Activated CD4-positive, CD25-positive, alpha-beta regulatory T cell treated with anti-CD3 and anti-CD28 coated beads, Interleukin-2, amount 50 U/mL, for 16 hours (primary cell): Measurements from ENCODE around the gene IRF1.

ENCODE experiments used
- DNase-seq: peaks from one replicate; pipeline ENCODE4 v3.0.0-alpha.2; 2020; ENCODE audit warnings: low read depth, low spot score

IRF1 gene

DNA sequence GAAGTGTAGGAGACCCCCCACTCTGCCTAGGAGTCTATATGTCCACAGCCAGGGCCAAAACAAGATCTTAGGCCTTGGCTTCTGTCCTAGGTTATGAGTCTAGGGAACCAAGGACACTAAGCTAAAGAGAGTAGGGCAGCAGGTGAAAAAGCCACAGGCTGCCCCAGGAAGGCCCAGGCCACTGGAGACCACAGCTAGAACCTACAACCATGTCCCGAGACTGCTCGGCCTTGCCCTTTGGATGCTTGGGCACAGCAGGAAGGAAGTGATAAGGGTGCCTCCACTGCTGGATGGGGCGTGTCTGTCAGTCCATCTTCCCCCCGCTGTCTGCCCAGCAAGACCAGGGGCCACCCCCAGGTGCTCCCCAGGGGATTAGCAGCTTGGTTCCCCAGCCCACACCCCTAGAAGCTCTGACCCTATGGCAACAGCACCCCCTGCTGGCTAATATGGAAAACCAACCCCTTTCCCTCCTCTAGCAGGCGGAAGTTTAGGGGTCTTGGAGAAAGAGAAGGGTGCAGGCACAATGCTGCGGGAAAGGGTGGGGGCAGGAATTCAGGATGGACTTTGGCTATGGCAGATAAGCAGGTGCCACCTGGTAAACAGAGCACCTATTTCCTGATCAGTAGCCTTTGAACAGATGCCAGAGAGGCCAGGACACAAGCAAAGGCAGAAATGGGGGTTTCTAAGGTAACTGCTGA is 10.5 kb upstream of the IRF1 start:
- DNase-seq: peak; percentile 62

DNA sequence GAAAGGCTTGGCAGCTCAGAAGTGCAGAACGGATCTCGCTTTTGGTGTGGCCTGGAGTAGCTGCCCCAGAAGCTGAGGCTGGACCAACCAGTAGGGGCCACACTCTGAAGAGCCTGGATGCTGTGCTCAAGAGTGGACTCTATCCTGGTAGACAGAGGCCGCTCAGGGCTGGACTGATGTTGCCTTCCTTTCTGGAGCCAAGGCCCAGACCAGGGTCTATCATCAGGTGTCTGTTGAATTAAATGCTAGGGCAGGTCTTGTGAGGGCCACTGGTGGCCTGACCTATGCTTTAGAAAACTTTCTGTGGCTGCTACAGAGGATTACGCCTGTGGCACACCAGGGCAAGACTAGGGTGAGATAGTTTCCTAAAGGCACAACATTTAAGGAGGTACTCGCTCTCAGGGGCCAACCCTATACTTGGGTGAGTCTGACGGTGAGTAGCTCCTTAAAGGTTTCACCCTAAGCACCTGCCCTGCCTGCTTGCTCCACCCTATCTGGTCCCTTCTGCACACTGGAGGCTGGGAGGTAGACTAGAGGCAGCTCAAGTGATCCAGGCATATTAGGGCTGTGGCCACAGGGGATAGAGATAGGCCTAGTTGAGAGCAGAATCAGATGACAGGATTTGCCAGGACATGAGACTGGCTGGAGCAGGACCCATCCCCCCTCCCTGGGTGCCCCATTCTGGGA is 9.8 kb upstream of the IRF1 start:
- no peak for DNase-seq

DNA sequence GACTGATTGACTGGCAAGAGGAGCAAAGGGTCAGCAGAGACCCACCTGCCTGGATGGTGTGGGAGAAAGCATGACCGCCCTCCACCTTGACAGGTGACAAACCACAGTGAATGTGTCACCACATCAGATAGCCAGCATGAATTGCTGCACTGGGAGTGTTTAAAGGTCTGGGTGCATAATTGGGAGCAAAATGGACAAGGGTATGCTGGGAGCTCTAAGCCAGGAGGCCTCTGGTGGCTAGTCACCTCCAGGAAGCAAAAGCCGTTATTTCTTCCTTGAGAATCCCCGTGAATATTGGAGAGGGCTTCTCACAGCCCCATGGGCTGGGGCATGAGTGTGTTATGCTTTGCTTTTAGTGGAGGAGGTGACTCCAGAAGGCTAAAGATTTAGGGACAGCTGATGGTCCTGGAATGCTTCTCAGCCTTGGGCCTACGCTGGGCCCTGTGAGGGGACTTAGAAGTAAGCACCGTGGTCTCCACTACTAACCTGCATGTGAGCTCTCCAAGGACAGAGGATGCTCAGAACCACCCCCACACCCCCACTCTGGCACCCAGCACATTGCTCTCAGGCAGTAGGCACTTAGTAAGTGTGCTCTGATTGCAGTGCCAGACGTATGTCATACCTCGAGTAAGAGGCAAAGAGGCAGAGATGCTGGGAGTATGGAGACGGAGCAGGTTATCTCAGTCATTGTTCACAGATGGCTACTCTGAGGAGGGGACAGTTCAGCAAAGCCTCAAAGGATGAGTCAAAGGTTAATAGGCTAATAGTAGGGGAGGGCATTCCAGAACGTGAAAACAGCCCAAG is 9.1 kb upstream of the IRF1 start:
- DNase-seq: no peak

DNA sequence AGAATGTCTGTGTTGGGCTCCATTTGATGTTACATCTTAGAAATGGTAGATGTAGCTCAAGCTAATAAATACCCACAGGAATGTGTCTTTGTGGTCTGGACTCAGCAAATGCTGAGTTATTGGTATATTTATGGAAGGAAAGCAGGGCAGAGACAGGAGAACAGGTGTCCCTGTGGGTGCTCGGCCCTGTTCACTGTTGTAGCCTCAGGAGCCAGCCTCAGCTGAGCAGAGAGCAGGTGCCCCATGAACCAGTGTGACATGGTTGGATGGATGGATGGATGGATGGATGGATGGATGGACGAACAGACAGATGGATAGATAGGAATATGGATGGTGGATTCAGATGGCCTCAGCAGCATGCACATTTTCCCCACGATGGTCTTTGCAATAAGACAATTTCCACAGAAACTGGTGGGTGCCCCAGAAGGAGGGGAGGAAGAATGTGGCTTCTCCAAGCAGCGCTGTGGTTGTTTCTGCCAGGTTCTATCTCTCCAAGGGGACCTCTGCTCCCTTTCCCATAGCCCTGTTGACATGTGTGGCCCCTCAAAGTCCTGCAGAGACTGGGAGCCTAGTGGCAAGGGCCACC is 8.2 kb upstream of the IRF1 start:
- no peak for DNase-seq

DNA sequence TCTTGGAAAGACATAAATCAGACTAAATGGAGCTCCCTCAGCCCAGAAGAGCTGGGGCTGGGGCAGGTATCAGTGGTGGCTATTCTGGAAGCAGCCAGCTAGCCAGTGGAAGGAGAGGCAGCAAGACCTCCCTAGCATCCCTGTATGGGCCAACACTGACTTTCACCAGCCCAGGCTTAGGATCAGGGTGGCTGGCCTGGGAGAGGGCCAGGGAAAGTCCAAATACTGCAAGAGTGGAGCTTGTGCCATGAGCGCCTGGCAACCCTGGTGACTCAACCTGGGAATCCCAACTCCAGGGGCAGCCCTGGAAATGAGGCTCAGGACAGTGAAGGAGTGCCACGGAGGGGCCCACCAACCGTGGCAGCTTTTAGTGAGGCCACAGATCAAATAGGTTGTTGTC is 7.6 kb upstream of the IRF1 start:
- DNase-seq: no peak

DNA sequence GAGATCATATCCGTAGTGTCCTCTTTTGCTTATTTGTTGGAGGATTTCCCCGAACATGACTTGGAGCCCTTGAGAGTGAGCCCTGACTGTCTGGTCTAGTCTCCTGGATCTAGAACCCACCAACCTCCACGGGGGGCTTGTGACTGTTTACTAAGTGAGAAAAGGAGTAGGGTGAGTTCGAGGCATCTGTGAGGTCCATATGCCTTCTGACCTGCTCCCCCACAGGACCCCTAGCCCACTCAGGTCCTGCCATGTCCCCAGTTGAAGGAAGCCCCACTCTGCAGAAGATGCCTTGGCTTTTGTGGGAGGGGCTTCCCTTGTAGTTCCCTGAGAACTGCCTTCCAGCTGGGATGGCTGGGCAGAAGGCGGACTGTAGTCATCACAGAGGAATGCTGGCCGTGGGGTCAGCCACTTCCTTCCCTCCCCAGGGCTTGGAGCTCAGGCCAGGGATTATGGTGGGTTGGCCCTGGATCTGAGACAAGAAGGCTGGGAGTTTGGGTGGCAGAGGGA is 7.0 kb upstream of the IRF1 start:
- no peak for DNase-seq

DNA sequence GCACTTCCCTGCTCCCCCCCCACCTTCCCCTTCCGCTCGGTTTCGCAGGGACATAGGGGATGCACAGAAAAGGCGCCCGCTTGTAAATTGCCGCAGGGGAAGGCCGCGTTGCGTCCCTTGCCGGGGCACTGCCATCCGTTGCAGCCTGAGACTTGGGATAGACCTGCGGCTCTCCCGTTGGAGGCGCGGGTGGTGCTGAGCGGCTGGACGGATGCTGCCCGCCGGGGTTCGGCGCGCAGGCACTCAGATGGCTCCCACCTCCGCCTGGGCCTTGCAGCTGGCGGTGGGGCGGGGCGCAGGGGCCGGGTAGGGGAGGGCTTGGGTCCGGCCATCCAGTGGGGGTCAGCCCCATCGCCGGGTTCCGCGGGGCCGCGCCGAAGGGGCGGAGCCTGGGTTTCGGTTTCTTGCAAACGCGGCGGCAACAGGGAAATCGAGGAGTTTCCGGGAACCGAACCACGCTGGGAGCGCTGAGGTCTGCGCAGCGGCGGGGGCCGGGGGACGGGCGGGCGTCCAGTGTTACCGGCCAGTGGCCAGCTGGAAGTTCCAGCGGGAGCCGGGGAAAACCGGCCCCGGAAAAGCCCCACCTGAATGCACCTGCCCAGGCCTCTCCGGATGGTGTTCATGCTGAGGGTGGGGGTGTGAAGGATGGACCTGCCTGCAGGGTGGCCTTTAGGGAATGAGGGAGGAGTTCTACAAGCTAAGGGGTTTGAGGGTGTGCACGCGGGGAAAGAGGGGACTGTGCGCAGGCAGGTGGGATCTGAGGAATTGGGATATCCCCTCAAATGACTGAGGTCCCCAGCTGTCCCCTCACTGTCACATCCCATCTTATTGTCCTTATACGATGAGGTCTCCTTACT is 6.3 kb upstream of the IRF1 start:
- no peak for DNase-seq

DNA sequence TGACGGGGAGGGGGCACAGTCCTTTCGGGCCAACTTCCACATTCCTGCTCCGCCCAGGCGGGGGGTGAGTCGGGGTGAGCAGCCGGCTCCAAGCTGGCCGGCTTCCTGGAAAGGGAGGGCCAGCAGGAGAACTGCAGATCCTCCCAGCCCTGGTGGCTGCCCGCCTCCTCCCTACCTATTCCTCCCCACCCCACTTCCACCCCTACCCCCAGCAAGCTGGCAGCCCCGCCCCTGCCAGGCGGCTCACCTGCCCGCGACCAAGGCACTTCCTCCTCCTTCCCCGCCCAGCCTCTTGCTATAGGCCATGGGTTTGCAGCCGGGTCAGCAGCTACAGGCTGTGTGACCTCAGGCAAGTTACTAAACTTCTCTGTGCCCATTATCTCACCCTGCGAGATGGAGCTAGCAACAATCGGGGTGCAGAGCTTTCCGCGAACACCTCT is 5.6 kb upstream of the IRF1 start:
- peak; percentile 85 for DNase-seq

DNA sequence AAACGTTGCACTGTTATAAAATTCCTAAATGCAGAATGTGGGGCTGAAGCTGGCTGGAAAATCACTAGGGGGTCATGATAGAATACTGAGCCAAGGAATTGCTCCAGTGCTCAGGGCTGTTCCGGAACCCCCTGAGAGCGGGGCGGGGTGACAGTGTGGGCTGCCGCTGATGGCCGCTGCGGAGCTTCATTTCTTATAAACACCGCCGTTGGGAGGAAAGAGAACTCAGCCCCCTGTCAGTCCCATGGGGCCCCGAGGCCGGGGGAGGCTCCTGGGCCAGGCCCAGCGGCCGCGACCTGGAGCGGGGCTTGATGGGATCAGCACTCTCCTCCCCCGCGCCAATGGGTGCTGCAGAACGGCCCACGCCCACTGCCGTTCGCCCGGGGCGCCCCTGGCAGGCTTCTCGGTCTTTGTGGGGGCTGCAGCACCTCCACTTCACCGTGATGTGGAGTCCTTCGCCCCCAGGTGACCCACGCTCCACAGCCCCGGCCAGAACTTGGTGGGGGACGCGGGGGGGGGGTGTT is 5.2 kb upstream of the IRF1 start:
- peak; percentile 61 for DNase-seq

DNA sequence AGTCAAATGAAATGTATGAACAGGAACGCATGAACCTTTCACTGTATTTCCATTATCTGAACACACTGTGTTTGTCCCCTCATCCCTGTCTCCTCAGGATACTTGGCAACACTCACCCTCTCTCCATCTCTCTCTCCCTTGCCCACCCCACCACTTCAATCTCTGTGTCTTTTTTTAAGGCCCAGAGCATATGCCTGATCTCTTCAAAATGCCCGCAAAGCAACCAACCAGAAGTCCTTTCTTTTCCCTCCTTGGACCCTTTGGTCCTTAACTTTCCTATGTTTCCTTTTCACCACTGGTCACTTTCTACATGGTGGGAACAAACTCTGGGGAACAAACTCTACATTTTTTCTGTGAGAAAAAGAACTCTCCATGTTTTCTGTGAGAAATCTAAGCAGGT is 3.2 kb upstream of the IRF1 start:
- DNase-seq: no peak

DNA sequence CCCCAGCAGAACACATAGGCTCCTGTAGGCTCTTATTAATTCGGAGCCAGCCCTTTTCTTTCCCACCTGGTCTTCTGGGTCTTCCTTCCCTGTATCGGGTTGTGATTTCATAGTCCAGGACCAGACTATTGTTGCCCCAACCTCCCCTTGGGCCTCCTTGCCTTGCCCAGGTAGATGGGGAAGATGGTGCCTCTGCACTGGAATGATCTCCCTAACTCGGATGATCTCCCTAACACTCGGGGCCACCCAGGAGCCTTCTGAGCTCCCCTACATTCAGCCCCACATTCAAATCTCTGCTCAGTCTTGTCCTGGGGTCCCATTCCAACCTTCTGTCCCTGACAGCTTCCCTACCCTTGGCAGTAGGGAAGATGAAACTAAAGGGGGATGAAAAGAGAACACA is 2.7 kb upstream of the IRF1 start:
- no peak for DNase-seq

DNA sequence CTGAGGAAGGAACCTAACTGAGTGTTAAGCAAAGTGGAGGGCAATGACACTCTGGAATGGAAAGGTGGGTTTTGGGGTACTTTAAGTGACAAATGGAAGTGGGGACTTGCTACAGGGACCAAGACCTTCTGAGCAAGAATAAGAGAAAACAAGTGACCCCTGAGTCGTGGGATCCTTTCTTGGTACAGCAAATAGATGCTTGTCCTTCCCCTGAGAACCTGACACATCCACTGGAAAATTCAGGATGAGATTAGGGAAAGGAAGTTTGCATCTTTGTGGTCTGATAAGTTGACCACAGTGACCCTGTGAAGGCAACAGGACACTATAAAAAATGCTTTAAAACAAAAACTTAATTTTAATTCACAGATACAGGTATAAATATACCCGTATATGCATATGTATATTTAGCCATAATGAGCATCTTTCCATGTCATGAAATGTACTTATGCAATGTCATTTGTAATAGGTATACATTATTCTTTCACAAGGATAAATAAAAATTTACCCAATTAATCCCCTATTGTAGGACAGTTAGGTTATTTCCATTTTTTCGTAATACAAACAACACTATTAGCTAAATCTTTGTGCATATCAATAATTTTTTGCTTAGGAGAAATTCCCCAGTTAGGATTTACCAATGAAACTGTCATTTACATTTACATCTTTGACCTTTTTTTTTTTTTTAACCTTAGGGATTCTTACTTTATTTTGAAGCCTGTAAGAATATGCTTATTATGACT is 2.0 kb upstream of the IRF1 start:
- DNase-seq: no peak

DNA sequence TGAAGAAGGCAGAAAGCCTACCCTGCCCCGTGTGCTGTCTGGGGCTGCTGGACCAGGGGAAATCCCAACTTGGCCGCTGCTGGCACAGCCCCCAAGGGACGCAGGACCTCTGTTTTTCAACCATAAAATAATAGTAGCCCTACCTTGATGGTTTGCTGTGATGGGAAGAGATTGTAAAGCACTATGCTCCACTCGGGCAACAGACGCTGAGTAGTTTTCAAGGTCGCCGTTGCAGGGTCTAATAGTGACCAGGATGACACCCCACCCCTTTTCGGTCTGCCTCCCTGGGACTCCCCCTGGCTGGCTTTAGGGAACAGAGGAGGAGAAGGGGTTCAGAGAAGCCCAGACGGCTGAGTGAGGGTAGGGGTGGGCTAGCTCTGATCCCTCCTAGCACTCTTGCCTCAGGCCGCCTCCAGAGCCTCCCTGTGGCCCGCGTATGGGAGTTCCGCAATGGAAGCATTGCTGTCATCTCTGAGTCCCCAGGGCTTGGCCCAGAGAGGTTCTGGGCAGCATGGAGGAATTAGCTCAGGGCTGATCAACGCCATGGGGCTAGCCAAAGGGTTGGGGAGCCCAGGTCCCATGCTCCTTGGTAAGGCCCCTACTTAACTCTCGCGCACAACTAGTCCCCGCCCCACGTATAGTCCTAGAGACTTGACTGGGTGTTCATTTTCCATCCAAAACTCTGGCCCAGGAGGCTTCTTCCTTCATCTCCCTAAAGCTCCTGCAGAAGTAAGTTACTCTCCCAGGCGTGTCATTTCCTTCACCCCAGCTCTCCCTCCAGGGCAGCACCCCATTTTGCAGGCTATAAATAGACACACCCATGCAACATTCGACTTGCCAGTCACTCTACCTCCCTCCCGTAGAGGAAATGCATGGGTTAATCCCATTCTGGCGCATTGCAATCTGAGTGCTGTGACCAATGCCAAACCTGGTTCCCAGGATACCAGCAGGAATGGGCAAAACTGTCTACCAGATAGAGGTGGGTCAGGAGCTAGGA is 1.1 kb upstream of the IRF1 start:
- no peak for DNase-seq

DNA sequence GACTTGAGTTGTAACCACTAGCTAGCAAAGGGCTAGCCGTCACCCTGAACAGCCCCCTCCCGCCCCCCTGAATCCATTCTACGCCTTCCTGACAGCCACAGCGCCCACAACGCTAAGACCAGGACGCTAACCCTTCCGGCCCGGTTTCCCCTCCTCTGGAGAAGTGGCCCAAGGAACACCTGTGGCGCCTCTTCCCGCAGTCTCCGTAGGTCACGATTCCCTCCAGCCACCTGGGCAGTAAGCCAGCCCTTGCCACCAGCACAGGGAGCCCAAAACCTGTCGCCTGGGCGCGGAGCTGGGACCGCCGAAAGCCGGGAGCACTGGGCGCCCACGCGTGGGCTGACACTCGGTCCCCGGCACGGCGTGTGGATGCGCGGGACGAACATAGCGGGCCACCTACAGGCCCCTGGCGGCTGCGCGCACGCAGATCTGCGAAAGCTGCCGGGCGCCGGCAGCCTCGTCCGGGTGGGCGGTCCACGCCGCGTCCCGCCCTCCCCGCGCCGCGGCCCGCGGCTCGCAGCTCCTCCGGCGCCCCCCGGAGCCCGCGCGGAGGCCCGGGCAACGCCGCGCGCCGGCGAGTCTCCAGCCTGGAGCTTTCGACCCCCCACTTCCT is 596 bp downstream of the IRF1 start:
- DNase-seq: no peak

DNA sequence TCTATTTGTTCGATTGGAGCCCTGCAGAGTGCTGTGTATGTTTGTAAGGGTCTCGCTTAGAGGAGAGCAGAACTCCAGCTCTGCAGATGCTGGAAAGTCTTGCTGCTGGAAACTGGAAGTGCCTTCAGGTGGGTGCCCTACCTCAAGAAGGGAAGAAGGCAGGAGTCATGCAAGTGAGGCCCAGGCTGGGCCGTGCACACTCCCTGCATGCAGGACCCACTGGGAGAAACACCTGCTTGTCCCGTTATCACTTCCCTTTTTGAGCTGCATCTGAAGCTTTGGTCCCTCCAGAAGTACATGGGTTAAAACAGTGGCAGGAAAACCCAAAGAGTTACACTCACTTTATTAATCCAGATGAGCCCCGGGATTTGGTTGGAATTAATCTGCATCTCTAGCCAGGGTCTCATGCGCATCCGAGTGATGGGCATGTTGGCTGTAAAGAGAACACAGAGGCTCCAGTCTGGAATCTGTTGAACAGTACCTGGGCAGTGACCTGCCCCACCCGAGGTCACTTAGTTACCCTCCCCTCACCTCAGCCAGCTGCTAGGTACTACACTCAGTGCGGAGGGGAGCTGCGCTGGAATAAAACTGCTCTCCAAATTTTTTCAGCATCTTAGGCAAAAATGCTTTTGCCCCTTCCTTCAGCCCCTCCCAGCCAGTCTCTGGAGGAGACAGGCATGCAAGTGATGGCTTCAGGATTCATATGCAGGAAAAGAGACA is 1.4 kb downstream of the IRF1 start:
- no peak for DNase-seq

DNA sequence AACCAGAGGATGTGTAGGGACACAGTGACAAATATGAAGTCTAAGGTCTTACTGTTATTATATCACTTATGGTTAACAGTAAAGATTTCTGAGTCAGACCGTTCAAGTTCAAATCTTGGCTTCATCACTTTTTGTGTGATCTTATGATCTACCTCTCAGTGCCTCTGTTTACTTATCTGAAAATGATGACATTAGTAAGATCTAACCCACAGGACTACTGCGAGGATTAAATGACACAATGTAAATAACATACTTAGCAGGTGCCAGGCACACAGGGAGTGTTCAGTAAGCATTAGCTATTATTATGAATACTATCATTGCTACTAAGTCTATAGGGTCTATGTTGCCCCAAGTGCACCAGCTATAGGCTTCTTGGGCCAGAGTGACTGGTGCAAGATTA is 2.0 kb downstream of the IRF1 start:
- no peak for DNase-seq

DNA sequence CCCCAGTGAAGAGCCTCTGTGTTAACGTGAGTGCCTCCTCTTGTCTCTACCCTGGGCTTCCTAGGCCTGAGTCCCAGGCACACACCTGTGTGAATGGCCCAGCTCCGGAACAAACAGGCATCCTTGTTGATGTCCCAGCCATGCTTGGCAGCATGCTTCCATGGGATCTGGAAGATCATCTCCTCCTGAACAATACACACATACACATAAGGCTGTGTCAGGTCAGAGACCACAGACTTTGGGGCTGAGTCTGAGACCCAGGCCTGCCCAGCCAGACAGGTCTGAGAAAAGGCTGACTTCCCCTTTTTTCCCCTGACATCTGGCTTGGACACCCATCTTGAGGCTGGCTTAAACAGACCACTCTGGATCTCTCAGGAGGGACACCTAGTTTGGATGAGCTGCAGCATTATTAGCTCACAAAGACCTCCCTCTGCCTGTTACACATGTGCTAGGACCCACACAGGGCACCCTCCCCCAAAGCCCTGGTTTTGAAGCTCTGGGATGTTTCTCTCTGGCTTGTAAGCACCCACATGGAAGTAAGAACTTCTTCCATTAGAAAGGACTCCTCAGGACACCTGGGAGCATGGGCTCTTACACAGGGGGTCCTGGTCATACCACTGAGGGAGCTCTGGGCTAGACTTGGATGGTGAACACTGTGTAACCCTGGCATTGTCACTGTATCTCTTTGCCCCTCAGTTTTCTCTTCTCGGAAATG is 2.6 kb downstream of the IRF1 start:
- DNase-seq: no peak
